Measurements from ENCODE around the gene PNPT1.
"Not testable (repeated sequence)": the region's sequence is repeated elsewhere in the genome, so short reads cannot be mapped to it uniquely, and the experiment has no call there.

The PNPT1 gene

GRCh38 chr2:55710025-55710424 lies 16.4 kb upstream of the PNPT1 start:
- in situ Hi-C loops (cut with HindIII; ENCODE audit: low sequenced_read_pairs), result no loop called here

GRCh38 chr2:55707751-55708150 lies 14.1 kb upstream of the PNPT1 start:
- H3K4me3 ChIP-seq (ENCODE audit: low read depth, low read length), result no peak overlapping the region
- no peak for TF ChIP-seq CTCF (IDR thresholded peaks at IDR 0.05; ENCODE audit: low read depth, low read length)
- in situ Hi-C loops (cut with HindIII; ENCODE audit: low sequenced_read_pairs), result no loop called here
- DNase-seq (ENCODE audit: low read depth, low spot score), result no peak

More at GRCh38 chr2:55710025-55710424, 16.4 kb upstream of the PNPT1 start:
- no peak overlapping the region for H3K4me3 ChIP-seq (ENCODE audit: low read depth, low read length)
- no peak for TF ChIP-seq CTCF (IDR thresholded peaks at IDR 0.05; ENCODE audit: low read depth, low read length)
- no peak for DNase-seq (ENCODE audit: low read depth, low spot score)

GRCh38 chr2:55706258-55706657 lies 12.6 kb upstream of the PNPT1 start:
- DNase-seq (ENCODE audit: low read depth, low spot score); H3K4me3 ChIP-seq (ENCODE audit: low read depth, low read length); in situ Hi-C loops (cut with HindIII; ENCODE audit: low sequenced_read_pairs): not testable (repeated sequence)

GRCh38 chr2:55705027-55705653 lies 11.5 kb upstream of the PNPT1 start:
- no peak overlapping the region for H3K4me3 ChIP-seq (ENCODE audit: low read depth, low read length)
- no peak for DNase-seq (ENCODE audit: low read depth, low spot score)
- in situ Hi-C loops (cut with HindIII; ENCODE audit: low sequenced_read_pairs), result no loop called here
- no peak for TF ChIP-seq CTCF (IDR thresholded peaks at IDR 0.05; ENCODE audit: low read depth, low read length)

- in situ Hi-C loops (cut with HindIII; ENCODE audit: low sequenced_read_pairs), result no loop called here
- no peak for TF ChIP-seq CTCF (IDR thresholded peaks at IDR 0.05; ENCODE audit: low read depth, low read length)
- H3K4me3 ChIP-seq (ENCODE audit: low read depth, low read length), result no peak overlapping the region
- no peak for DNase-seq (ENCODE audit: low read depth, low spot score)
Measured at GRCh38 chr2:55703350-55703749, 9.7 kb upstream of the PNPT1 start.

- DNase-seq (ENCODE audit: low read depth, low spot score); in situ Hi-C loops (cut with HindIII; ENCODE audit: low sequenced_read_pairs): not testable (repeated sequence)
- H3K4me3 ChIP-seq (ENCODE audit: low read depth, low read length), result peak overlapping the region; percentile 99
Measured at GRCh38 chr2:55692740-55693139, 904 bp downstream of the PNPT1 start.

GRCh38 chr2:55672630-55673029 lies 21.0 kb downstream of the PNPT1 start:
- H3K4me3 ChIP-seq (ENCODE audit: low read depth, low read length), result no peak overlapping the region
- TF ChIP-seq CTCF (IDR thresholded peaks at IDR 0.05; ENCODE audit: low read depth, low read length), result no peak
- in situ Hi-C loops (cut with HindIII; ENCODE audit: low sequenced_read_pairs), result no loop called here
- DNase-seq (ENCODE audit: low read depth, low spot score), result no peak

GRCh38 chr2:55668956-55669355 lies 24.7 kb downstream of the PNPT1 start:
- no peak overlapping the region for H3K4me3 ChIP-seq (ENCODE audit: low read depth, low read length)
- no peak for DNase-seq (ENCODE audit: low read depth, low spot score)
- in situ Hi-C loops (cut with HindIII; ENCODE audit: low sequenced_read_pairs), result no loop called here
- TF ChIP-seq CTCF (IDR thresholded peaks at IDR 0.05; ENCODE audit: low read depth, low read length), result no peak
